Cardiac muscle cell (in vitro differentiated cells and primary cell): Measurements from ENCODE around the gene ADAM8. TPM values are rescaled to one million over a fixed set of nuclear protein-coding genes. Genes with fewer than 3 reads are reported as not detected.

Source experiments
- DNase-seq, 2 donors: peaks; one replicate each; pipeline versions ENCODE4 v3.0.0 to v3.0.0-alpha.2; 2010 to 2017; ENCODE audit warnings: low read depth in 1 of 2, low spot score in 1 of 2
- H3K27ac ChIP-seq: fragments of 200-600 bp; sonication (generic); 2 replicates; pipeline ENCODE4 v1.5.1; 2016
- H3K27me3 ChIP-seq: fragments of 200-600 bp; sonication (generic); 2 replicates; pipeline ENCODE4 v1.6.0; 2016; ENCODE audit warnings: control low read depth
- H3K36me3 ChIP-seq: fragments of 200-600 bp; sonication (generic); 2 replicates; pipeline ENCODE4 v1.5.1; 2016; ENCODE audit warnings: control low read depth
- H3K4me1 ChIP-seq: fragments of 200-600 bp; sonication (generic); 2 replicates; pipeline ENCODE4 v1.8.1; 2017; ENCODE audit warnings: low read depth, mild to moderate bottlenecking, mixed run types
- H3K4me3 ChIP-seq: fragments of 200-600 bp; sonication (generic); 2 replicates; pipeline ENCODE4 v1.5.1; 2016; ENCODE audit warnings: mild to moderate bottlenecking
- H3K9me3 ChIP-seq: fragments of 200-600 bp; sonication (generic); 2 replicates; pipeline ENCODE4 v1.5.1; 2017; ENCODE audit warnings: low read depth, mild to moderate bottlenecking, control low read depth
- polyA plus RNA-seq: library from polyadenylated mRNA; unstranded; fragments of >200 nt; fragmentation: Nextera tagmentation; extraction: Ambion mirVana; gene quantifications from 2 replicates; pipeline ENCODE4 v1.2.1, GENCODE V29; 2016
- total RNA-seq: library from RNA; depleted of rRNA; stranded (reverse); fragments of >200 nt; gene quantifications from 2 replicates; pipeline ENCODE4 v1.2.3, GENCODE V29; 2016
- TF ChIP-seq, protein P1 (sequence below): IDR thresholded peaks from 2 replicates; pipeline ENCODE4 v1.5.1; 2012; ENCODE audit warnings: low read depth, mild to moderate bottlenecking, low read length

Gene ADAM8
- total and polyA plus RNA-seq, 2 experiments from 2014 or later = 2.3 to 6.9 TPM

DNA sequence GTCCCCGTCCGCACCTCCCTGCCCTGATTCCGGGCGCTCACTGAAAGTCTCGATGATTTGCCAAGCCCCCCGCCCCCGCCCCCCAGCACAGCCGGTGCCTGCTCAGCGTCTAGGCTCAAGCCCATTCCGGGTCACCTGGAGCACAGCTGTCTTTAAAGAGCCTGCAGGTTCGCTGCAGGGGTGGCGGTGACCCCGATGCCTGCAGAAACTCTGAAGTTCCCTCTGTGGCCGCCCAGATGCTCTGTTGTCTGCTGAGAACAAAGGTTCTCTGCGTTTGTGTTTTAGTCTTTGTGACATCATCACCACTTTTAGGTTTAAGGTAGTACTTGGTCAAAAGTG, 38.2 kb downstream of the ADAM8 start:
- Histone ChIP-seq H3K4me3 (no peak overlapping the region), H3K27me3 (peaks cover 64% of the 10 kb centered on the region), H3K9me3 (no peaks in the 10 kb centered on the region), H3K4me1 (no peaks in the 10 kb centered on the region), H3K27ac (no peak overlapping the region), H3K36me3 (no peaks in the 10 kb centered on the region)
- no peak for DNase-seq
- TF ChIP-seq, protein P1, sequence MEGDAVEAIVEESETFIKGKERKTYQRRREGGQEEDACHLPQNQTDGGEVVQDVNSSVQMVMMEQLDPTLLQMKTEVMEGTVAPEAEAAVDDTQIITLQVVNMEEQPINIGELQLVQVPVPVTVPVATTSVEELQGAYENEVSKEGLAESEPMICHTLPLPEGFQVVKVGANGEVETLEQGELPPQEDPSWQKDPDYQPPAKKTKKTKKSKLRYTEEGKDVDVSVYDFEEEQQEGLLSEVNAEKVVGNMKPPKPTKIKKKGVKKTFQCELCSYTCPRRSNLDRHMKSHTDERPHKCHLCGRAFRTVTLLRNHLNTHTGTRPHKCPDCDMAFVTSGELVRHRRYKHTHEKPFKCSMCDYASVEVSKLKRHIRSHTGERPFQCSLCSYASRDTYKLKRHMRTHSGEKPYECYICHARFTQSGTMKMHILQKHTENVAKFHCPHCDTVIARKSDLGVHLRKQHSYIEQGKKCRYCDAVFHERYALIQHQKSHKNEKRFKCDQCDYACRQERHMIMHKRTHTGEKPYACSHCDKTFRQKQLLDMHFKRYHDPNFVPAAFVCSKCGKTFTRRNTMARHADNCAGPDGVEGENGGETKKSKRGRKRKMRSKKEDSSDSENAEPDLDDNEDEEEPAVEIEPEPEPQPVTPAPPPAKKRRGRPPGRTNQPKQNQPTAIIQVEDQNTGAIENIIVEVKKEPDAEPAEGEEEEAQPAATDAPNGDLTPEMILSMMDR = no peak

GRCh38 chr10:133237588-133238465, 38.8 kb downstream of the ADAM8 start, which contains the start of gene VENTX:
TSS of gene VENTX (plus strand) at chr10:133237855. CDS start at chr10:133237915, 60 bp downstream.
- Histone ChIP-seq H3K4me3 (peak within 1 kb of the TSS; percentile 14), H3K27ac (no peak within 1 kb of the TSS), H3K36me3 (no peaks in the 10 kb centered on the region), H3K9me3 (no peaks in the 10 kb centered on the region), H3K27me3 (peaks cover 70% of the 10 kb centered on the region), H3K4me1 (no peaks in the 10 kb centered on the region)
- TF ChIP-seq, protein P1 = no peak
- no peak for DNase-seq

DNA sequence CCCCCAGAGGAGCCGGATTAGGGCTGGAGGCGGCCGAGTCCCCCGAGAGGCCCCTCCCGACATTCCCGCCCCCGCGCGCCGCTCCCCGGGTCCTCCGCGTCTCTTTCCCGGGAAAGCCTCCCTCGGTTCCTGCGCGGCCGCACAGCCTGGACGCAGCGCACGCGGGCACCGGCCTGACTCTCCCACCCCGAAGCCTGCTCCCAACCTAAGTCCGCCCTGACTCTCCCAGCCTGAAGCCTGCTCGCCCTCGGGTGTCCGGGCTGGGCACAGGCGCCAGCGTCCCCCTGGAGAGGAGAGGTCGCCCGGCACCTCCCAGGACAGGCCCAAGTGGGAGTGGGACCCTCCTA, 39.5 kb downstream of the ADAM8 start:
- Histone ChIP-seq H3K27ac (no peak overlapping the region), H3K4me1 (no peaks in the 10 kb centered on the region), H3K27me3 (peaks cover 77% of the 10 kb centered on the region), H3K4me3 (no peak overlapping the region), H3K36me3 (no peaks in the 10 kb centered on the region), H3K9me3 (no peaks in the 10 kb centered on the region)
- DNase-seq = no peak
- TF ChIP-seq, protein P1 = no peak

DNA sequence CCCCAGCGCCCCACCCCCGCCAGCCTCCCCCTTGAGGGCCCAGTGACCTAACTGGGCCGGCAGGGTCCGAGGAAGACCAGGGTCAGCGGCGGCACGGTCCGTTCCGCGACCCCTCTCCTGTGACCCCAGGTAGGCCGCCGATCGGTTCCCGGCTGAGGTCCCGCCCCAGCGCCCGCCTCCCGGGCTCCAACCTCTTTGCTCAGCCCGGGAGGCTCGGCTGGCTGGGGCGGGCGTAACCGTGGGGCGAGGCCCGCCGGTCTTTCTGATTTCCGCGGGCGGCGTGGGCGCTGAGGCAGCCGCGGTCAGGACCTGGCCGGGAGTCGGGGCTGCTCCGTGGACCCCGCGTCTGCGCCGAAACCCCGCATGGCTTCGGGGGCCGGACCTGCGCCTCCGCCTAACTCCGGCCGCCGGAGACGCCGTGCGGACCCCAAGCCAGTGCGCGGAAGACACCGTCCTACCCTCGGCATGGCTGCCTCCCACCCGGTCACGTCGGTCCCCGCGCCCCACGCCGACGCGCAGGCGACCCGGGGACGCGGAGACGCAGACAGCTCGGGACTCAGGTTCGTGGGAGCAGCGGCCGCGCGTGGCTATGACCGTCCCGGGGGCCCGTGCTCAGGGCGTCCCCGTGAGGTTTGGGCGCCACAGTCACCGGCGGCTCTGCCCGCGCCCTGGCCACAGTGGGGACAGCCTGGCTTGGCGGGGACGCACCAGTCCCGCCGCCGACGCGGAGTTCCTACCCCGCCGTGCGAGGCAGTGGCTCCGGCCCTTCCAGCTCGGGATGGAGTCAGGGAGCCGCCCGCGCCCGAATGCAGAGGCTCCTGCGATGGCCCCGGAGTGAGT, 40.0 kb downstream of the ADAM8 start:
- H3K4me3 ChIP-seq = peak overlapping the region; percentile 14
- H3K27ac ChIP-seq = no peak overlapping the region
- no peaks in the 10 kb centered on the region for H3K36me3 ChIP-seq
- no peak for DNase-seq
- H3K4me1 ChIP-seq = no peaks in the 10 kb centered on the region
- no peaks in the 10 kb centered on the region for H3K9me3 ChIP-seq
- TF ChIP-seq, protein P1 = no peak
- peaks cover 83% of the 10 kb centered on the region for H3K27me3 ChIP-seq

GRCh38 chr10:133235932-133236331, 40.7 kb downstream of the ADAM8 start:
- TF ChIP-seq, protein P1 = no peak
- Histone ChIP-seq H3K36me3 (no peaks in the 10 kb centered on the region), H3K4me3 (no peak overlapping the region), H3K4me1 (no peaks in the 10 kb centered on the region), H3K27me3 (peaks cover 89% of the 10 kb centered on the region), H3K9me3 (no peaks in the 10 kb centered on the region), H3K27ac (no peak overlapping the region)
- no peak for DNase-seq
